Brain microvascular endothelial cell (primary cell): Measurements from ENCODE around the gene APOF.

Experiments
- DNase-seq: peaks from one replicate; pipeline ENCODE4 v3.0.0-alpha.2; 2020
- H3K27ac ChIP-seq: fragments of 250-450 bp; sonication (Bioruptor Pico); 2 replicates; pipeline ENCODE4 v1.5.1; 2020; ENCODE audit warnings: mild to moderate bottlenecking, moderate library complexity
- H3K27me3 ChIP-seq: fragments of 250-450 bp; sonication (Bioruptor Pico); replicated peaks from 2 replicates; pipeline ENCODE4 v1.5.1; 2020; ENCODE audit warnings: mild to moderate bottlenecking
- H3K36me3 ChIP-seq: fragments of 250-450 bp; sonication (Bioruptor Pico); replicated peaks from 2 replicates; pipeline ENCODE4 v1.5.1; 2020; ENCODE audit warnings: mild to moderate bottlenecking
- H3K4me3 ChIP-seq: 2 replicates; pipeline ENCODE4 v1.5.1; 2011; ENCODE audit warnings: low read depth, mild to moderate bottlenecking, control low read depth, low read length, moderate library complexity
- in situ Hi-C: cut with HindIII; loops from 2 replicates; pipeline ENCODE4 v1.10.0; 2017; ENCODE audit warnings: low sequenced_read_pairs, low pct_ligation_motif_present
- TF ChIP-seq, protein P1 (sequence below): IDR thresholded peaks from 2 replicates; pipeline ENCODE4 v1.5.1; 2011; ENCODE audit warnings: low read depth, mild to moderate bottlenecking, moderate library complexity, low read length, control low read depth, inconsistent platforms; ENCODE audit errors: missing control alignments

APOF gene

DNA sequence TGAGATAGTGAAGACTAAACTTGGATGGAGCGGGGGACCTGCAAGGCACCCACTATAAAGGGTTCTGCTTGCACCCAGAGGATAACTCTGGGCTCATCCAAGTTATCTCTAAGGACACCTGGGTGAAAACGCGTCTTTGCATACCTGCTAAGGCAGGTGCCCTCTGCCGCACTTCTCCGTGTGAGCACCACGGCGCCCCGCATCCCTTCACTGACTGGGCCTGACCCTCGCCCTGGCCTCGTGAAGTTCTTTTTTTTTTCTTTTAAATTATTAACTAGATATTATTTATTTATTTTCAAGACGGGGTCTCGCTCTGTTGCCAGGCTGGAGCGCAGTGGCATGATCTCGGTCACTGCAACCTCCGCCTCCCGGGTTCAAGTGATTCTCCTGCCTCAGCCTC is 20.0 kb upstream of the APOF start:
- H3K27me3 ChIP-seq, result no peaks in the 10 kb centered on the region
- TF ChIP-seq, protein P1, sequence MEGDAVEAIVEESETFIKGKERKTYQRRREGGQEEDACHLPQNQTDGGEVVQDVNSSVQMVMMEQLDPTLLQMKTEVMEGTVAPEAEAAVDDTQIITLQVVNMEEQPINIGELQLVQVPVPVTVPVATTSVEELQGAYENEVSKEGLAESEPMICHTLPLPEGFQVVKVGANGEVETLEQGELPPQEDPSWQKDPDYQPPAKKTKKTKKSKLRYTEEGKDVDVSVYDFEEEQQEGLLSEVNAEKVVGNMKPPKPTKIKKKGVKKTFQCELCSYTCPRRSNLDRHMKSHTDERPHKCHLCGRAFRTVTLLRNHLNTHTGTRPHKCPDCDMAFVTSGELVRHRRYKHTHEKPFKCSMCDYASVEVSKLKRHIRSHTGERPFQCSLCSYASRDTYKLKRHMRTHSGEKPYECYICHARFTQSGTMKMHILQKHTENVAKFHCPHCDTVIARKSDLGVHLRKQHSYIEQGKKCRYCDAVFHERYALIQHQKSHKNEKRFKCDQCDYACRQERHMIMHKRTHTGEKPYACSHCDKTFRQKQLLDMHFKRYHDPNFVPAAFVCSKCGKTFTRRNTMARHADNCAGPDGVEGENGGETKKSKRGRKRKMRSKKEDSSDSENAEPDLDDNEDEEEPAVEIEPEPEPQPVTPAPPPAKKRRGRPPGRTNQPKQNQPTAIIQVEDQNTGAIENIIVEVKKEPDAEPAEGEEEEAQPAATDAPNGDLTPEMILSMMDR, result no peak
- no peaks in the 10 kb centered on the region for H3K36me3 ChIP-seq
- H3K4me3 ChIP-seq, result no peak overlapping the region
- no peak for DNase-seq
- in situ Hi-C loops, result no loop called here
- no peak overlapping the region for H3K27ac ChIP-seq

DNA sequence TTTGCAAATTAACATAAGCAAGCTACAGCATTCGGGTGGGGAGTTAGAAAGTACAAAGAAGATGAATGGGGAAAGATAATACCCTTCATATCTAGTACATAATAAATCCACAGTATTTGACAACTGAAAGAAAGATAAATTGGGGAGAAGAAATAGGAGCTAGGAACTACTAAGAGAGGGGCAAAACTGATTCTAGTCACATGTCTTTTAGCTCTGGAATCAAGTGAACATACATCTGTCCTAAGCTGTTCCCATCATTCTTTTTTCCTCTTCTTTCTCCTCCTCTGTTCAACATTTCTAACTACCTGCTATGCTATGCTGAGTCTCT is 15.3 kb upstream of the APOF start:
- Histone ChIP-seq H3K27ac (no peak overlapping the region), H3K27me3 (no peaks in the 10 kb centered on the region), H3K36me3 (no peaks in the 10 kb centered on the region), H3K4me3 (no peak overlapping the region)
- DNase-seq, result no peak
- TF ChIP-seq, protein P1, result no peak
- in situ Hi-C loops, result no loop called here

DNA sequence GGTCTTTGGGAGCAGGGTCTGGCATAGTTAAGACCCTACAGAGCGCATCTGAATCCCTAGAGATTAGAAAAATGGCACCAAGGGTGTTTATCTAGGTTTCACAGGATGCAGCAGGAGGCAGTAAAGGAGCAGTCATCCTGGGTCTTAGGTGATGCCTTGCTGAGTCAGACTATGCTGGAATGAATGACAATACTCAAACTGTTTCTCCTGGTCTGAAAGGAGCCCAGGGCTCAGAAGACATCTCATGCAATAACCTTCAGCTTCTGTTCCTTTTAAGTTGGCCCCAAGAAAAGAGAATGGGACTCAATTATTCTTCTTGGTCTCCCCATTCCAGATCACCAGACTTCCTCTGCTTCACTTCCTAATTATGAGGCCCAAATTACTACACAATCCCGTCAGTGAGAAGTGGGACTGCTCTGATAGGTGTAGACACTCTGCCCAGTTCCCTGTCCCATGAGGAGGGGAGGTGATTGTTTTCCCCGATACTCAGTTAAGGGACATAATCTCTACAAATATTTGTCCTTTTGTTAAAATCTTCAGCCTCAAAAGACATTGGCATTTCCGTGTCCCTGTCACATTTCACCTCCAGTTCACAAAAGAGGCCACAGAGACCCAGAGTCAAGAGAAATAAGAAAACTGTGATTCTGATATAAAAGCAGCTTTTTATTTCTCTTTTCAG is 14.8 kb upstream of the APOF start:
- TF ChIP-seq, protein P1, result peak; percentile 35
- peak; percentile 16 for DNase-seq
- in situ Hi-C loops, result no loop called here

DNA sequence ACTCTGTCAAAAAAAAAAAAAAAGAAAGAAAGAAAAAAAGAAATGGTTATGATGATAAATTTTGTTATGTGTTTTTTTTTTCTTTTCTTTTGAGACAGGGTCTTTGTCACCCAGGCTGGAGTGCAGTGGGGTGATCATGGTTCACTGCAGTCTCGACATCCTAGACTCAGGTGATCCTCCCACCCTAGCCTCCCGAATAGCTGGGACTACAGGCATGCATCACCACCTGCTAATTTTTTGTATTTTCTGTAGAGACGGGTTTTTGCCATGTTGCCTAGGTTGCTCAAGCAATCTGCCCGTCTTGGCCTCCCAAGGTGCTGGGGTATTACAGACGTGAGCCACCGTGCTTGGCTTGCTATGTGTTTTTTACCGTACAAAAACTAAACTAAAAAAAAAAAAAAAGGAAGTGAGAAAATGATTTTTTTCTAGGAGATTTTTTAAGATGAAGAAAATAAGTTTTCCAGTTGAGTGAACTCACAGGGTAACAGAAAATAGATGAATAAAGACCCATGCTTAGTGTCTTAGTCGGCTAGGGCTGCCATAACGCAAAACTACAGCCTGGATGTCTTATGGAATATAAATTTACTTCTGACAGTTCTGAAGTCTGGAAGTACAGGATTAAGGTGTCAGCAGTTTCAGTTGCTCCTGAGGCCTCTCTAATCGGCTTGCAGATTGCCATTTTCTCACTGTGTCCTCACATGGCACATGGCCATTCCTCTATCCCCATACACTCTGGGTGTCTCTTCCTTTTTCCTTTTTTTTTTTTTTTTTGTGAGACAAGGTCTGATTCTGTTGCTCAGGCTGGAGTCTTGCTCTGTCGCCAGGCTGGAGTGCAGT is 13.2 kb upstream of the APOF start:
- Histone ChIP-seq H3K4me3 (no peak overlapping the region), H3K27me3 (no peaks in the 10 kb centered on the region), H3K36me3 (no peaks in the 10 kb centered on the region), H3K27ac (no peak overlapping the region)
- in situ Hi-C loops, result no loop called here
- TF ChIP-seq, protein P1, result no peak
- no peak for DNase-seq

More for the DNA sequence above, 14.8 kb upstream of the APOF start:
- Histone ChIP-seq H3K27ac (no peak overlapping the region), H3K27me3 (no peaks in the 10 kb centered on the region), H3K4me3 (no peak overlapping the region), H3K36me3 (no peaks in the 10 kb centered on the region)

DNA sequence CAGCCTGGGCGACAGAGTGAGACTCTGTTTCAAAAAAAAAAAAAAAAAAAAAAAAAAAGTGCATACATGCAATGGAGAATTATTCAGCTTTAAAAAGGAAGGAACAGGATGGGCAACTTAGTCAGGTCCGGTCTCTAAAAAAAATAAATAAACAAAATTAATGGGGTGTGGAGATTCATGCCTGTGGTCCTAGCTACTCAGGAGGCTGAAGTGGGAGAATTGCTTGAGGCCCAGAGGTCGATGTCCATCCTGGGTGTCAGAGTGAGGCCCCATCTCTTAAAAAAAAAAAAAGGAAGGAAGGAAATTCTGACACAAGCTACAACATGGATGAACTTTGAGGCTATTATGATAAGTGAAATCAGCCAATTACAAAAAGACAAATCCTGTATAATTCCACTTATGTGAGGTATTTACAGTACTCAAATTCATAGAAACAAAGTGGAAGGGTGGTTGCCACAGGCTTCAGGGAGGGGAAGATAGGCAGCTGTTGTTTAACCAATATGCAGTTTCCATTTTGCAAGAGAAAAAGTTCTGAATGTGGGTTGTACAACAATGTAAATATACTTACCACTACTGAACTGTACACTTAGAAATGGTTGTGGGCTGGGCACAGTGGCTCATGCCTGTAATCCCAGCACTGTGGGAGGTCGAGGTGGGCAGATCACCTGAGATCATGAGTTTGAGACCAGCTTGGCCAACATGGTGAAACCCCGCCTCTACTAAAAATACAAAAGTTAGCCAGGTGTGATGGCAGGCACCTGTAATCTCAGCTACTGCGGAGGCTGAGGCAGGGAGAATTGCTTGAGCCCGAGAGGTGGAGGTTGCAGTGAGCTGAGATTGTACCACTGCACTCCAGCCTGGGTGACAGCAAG is 12.3 kb upstream of the APOF start:
- TF ChIP-seq, protein P1, result no peak
- in situ Hi-C loops, result no loop called here
- Histone ChIP-seq H3K27me3 (no peaks in the 10 kb centered on the region), H3K27ac (no peak overlapping the region), H3K36me3 (no peaks in the 10 kb centered on the region), H3K4me3 (no peak overlapping the region)
- DNase-seq, result no peak
